Measurements from ENCODE around the gene LRRN4. TPM values are rescaled to one million over a fixed set of nuclear protein-coding genes. Genes with fewer than 3 reads are reported as not detected.

The LRRN4 gene
- polyA plus RNA-seq, 1 donor, result 6.3 TPM

Other genes starting within 250 kb of the LRRN4 start
- gene CHGB, start 142.6 kb downstream of the LRRN4 start, polyA plus RNA-seq, result 41.5 TPM
- gene TRMT6, start 103.5 kb downstream of the LRRN4 start, polyA plus RNA-seq, result 10.6 TPM
- 13.1 TPM for gene MCM8, start 103.4 kb downstream of the LRRN4 start, polyA plus RNA-seq
- gene CRLS1, start 47.9 kb downstream of the LRRN4 start, polyA plus RNA-seq, result 89.3 TPM
- 21.4 TPM for gene FERMT1, start 69.0 kb upstream of the LRRN4 start, polyA plus RNA-seq